Measurements from ENCODE around the gene SLC41A1.
"Not testable (repeated sequence)": the region's sequence is repeated elsewhere in the genome, so short reads cannot be mapped to it uniquely, and the experiment has no call there.

Gene SLC41A1

DNA sequence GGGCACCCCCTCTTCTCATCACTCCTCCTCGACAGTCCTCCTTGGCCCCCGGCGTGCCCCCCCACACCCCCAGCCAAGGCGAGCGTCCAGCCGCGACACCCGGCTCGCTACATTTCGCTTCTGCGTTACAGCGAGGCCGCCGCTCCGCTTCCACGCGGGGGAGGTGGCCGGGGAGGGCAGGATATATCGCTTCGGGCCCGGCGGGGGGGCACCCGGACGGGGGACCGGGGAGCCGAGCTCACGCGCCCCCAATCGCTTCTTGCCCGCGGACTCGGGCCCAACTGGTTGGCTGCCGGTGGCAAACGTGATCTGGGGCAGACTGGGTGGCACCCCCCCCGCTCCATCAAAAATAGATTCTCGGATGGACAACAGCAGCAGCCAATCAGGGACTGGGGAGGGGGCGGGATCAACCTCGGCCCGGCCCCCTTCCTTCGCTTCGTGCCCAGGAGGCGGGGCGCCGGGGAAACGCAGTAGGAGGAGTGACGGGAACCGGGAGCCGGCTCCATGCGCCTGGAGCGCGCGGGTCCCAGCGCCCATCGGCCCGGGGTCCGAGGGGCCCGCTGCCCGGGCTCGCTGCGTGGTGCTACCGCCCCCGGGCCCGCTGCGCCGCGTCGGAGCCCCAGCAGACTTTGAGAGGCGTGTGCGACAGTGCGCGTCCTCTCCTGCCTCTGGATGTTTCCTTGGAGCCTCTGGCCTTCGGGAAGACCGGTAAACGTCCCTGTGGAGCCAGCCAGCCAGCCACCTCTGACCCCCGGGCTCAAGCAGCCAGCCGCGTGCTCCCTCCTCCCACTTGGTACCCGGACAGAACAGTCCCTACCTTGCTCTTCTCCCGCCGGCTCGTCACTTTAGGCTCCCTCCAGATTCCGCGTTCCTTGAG is at the start of gene SLC41A1:
SLC41A1 (minus strand) TSS at position 321 of the 877 bp plus-strand sequence. CDS start 2,757 bp downstream, outside the sequence.
- DNase-seq = peak; percentile 90

DNA sequence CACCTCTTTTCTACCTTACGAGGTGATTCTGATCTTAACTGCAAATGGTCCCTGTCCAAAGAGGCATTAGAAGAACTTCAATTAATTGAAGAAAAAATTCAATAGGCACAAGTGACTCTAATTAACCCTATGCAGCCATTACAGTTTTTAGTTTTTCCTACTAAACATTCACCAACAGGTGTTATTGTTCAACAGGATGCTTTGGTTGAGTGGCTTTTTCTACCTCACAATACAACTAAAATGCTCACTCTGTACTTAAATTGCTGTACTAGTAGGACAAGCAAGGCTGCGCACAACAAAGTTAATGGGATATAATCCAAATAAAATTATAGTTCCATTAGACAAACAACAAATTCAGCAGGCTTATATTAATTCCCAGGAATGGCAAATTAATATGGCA is 48.5 kb upstream of the SLC41A1 start:
- no peak for DNase-seq

DNA sequence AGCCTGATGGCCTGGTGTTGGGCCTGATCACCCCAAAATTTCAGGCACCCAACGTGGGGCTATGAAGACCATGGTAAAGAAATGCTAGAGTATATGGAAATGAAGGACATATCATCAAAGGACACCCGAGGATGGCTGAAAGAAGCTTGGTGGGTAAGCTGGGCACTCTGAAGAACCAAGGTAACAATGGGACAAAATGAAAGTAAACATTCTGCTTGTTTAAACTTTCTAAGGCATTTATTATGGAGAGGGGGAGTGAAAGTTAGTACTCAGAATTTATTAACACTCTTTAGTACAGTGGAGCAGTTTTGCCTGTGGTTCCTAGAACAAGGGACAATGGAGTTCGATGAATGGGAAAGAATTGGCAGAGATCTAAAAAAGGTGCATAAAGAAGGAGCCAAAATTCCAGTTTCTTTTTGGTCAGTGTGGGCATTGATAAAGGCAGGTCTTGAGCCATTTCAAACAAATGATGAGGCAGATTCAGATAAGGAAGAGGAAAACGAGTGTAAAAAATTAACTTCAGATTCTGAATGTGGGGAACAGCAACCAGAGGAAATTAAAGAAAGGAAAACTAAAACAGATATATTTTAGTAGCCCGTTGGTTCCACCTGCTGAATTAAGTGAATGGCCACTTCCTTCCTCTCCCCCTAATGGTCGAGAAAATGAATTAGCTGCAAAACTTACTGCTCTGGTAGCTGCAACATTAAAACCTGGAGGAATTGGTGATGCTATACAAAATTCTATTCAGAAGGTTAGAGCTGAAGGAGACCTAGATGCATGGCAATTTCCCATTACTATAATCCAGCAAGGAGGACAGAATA is 45.4 kb upstream of the SLC41A1 start:
- DNase-seq = no peak

DNA sequence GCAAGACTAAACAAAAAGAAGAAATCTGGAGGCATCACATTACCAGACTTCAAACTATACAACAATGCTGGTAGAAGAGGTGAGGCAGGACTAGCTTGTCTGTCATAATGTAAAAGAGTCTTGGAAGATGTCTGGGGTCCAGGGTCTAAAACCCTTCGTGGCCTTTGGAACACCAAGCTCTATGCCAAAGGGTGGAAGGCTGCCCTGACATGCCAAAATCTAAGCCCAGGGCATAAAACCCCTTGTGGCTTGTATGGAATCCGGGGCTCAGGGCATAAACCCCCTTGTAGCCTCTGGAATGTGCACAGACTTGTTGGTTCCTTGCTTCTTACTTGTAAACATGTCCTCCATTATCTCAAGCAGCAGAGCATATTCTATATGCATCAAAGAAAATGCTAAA is 44.5 kb upstream of the SLC41A1 start:
- DNase-seq = not testable (repeated sequence)

DNA sequence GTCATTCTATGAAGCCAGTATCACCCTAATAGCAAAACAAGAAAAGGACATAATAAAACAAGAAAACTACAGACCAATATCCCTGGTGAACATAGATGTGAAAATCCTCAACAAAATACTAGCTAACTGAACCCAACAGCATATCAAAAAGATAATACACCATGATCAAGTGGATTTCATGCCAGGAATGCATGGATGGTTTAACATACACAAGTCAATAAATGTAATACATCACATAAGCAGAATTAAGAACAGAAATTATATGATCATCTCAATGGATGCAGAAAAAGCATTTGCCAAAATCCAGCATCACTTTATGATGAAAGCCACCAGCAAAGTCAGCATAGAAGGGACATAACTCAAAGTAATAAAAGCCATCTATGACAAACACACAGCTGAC is 43.4 kb upstream of the SLC41A1 start:
- DNase-seq = no peak

DNA sequence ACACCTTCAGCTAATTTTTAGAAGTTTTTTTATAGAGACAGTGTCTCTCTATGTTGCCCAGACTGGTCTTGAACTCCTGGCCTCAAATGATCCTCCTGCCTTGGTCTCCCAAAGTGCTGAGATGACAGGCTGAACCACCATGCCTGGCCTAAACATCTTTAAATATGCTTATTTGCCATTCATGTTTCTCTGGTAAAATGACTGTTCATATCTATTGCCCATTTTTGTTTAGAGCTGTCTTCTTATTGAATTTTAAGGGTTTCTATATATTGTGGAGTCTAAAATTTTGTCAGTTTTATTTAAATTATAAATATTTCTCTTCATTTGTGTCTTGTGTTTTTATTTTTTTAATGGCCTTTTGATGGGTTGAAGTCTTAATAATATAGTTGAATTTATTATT is 40.0 kb upstream of the SLC41A1 start:
- DNase-seq = no peak

DNA sequence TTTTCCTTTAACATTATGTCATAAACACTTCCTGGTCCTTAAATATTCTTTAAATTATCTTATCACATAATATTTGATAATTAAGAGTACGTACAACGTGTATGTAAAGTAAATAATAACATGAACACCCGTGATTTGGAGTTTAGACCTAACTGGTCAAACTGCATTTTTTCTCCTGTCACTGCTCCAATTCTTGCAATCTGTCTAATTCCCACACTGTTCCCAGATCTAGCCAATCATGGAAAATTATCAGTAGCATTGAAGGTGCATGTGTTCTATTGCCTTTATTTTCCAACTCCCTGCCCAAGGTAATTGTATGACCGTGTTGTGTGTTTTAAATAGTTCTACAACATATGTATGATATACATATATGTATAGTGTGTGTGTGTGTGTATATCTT is 39.0 kb upstream of the SLC41A1 start:
- DNase-seq = no peak

DNA sequence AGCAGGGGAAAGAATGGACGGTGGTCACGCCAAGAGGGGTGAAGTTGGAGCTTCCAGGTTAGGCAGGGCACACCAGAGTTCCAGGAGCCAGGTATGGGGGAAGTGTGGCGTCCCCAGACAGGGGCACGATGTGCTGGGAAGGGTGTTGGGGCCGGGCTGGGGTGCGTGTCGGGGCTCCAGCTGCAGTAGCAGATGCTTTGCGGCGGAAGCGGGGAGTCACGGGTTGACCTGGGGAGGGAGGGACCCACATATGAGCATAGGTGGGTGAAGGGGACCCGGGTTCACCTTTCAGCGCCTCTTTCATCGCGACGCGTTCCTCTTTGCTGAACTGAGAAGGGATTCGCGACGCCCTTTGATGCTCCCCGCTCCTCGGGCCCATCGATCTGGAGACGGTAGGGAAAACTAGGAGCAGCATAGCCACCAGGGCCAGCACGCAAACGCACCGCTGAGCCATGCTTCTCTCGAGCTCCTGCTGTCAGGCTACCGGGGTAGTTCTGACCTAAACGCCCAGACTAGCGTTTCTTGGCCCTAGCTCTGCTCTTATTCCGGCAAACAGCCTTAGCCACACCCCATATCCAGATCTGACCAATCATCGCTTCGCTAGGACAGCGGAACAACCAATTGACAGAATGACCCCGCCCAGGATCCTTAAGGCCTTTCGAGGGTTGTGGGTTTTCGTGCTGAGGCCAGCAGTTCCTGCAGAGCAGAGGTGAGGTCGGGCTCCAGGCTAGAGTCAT is 36.8 kb upstream of the SLC41A1 start, which contains the start of gene PM20D1:
PM20D1 (minus strand) TSS at position 514 of the 737 bp plus-strand sequence; CDS start at position 454, 60 bp downstream.
- DNase-seq = peak; percentile 80

DNA sequence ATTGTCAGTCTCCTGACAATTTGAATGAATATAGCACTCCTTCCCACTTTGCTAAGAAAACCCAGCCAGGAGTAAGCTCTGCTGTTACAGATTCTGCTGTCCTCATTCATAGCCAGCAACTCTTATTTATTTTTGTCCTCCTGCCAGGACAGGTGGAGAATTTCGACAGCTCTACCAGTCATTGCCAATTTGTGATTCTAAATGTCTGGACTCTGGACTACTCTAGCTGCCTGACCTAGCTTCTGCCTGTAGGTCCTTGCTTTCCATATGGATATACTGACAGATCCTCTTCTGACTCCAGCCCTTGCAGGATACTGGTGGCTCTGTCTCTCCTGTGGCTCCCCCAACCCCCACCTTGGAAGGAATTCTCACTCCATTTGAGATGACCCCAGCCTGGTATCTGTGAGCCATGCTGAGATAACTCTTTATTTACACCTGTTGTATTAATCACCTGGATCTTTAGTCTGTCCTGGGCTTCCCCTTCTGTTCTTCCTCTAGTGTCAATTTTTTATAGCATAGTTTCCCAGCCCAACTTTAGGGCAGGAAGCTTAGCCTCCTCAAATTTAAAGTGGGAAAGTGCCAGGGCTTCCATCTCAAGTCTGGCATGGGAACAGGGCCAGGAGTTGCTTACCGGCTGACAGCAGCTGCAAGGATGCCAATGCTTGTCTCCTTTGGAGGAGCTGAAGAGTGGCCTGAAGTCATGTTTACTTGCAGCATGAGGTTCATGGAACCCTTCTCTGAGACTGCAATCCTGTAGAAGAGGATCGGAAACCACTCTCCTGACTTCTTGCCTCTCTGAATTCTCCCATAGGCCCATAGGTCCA is 30.2 kb upstream of the SLC41A1 start:
- DNase-seq = no peak

DNA sequence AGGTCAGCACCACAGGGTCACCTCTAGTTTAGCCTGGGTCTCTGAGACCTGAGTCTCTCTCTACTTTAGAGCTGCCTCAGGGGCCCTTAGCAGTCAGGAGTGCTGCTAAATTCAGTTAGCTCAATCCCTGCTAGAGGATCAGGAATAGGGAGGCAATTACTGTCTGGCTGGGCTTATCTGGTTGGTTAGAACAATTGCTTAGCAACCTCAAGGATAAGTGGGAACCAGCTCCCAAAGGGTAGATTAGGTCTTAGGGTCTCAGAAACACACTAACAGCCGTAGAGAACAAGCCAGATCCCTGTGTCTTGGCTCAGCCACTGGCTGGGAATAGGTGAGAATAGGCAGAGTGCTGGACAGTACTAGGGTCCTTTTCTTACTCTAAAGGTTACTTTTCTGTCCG is 29.2 kb upstream of the SLC41A1 start:
- DNase-seq = no peak

DNA sequence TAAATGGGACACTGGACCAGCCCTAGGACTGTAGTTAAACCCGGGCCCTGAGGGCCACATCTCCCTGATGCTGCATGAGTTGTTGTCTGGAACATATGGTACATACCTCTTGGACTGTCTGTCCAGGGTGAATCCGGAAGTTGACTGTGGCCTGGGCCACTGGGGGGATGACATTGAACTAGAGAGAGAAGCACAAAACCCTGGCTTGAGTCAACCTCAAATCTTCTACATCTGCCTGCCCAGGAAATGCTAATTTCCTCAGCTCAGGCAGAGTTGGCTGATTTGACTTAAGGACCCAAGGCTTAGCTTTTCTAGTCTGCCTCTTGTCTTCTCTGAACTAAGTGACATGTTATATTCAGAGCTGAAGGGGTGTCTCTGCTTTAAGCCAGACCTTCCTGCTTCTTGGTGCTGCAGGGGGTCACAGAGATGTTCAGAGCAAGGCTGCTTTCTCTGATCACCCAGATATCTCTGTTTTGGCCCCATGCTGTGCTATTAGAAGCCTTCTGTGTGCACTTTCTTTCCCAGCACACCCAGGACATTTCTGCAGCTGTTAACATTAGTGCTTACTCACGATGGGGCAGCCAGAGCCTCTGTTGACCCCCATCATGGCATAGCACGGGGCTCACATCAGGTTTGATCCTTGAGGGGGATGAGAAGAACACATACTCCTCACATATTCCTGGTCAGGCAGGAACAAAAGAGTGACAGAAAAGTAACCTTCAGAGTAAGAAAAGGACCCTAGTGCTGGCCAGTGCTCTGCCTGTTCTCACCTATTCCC is 27.3 kb upstream of the SLC41A1 start:
- no peak for DNase-seq

DNA sequence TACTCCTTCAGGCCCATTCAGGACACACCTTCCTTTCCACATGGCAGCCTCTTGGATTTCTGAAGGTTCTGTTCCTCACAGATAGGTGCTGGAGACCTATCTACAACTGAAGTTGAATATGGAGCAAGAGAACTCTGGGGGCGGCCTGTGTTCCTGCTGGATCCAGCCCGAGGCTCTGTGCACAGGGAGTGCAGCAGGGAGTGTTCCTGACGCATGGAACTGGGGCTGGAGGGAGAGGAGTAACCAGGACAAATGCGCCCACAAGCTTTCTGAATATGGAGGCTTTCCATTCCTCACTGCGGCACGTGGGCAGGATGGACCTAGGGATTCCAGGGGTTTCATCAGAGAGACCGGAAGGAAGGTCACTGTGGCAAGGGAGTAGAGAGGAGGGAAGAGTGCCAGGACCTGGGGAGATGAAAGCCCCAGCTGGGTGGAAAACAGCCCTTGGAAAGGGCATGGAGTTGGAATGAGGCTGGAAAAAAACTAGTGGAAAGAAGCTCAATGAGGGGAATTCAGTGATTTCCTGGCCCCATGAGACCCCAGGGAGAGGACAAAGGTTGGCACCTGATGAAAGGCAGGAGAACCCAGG is 24.5 kb upstream of the SLC41A1 start:
- no peak for DNase-seq

DNA sequence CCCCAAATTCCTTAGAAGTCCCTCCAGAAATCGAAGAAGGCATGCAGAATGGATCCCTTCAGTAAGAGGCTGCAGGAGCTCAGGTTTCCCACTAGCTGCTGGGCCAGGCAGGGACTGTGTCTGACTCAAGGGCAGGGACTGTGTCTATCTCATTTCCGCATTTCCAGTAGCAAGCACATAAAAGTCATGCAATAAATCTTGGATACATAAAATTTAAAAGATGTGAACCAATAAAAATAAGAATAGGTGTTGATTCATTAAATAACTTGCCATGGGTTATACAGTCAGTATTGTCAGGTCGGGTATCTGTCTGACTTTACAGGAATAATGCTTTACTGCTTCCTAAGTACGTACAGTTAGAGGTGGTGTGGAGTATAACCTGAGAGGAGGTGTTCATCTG is 21.8 kb upstream of the SLC41A1 start:
- DNase-seq = no peak

DNA sequence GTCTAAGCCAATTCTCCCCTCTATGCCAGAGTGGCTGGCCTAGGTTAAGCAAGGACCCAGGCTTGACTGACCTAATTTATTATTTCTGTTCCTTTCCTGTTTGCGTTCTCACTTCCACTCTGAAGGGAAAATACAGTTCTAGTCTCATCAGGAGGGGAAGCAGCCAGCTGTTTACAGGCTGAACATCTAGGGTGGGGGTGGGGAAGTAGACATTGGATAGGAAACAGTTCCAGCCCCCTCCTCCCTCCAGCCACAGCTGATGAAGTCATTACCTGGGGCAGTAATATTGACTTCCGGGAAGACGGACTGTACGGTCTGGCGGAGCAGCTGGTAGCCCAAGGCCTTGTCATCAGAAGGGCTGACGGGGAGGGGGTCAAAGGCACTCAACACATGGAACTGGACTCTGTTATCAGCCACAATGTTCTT is 19.3 kb upstream of the SLC41A1 start:
- no peak for DNase-seq

DNA sequence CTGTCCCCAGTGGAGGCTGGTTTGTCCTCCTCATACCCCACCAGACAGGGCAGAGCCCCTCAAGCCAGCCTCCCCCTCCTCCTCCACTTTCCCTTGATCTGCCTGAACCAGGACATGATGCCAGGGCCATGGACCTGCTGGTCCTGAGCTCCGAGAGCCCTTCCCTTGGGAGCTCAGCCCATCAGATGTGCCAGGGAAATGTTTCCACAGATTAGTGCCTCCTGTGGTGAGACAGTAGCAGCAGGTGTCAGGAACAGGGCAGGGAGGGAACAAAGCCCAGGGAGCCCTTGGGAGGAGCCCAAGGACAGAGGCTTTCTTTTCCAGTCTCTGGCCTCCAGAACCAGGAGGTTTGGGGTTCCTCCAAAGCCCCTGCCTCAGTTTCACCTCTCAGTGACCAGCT is 14.6 kb upstream of the SLC41A1 start:
- DNase-seq = no peak

DNA sequence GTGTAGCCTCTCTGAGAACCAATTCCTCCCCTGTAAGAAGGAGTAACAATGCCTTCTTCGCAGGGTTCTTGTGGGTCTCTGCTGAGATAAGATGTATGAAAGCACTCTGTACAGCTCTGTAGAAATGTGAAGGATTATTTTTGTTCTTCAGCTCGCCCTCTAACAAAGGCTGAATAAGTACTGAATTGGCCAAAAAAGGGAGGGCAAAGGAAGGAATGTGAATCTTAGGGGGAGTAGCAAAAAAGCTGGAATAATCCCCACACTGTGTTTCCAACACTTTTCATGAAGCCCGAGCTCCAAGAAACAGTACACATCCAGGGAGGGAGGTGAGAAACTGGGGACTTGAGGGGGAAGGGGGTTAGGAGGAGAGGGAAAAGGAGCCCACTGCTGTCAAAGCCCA is 14.0 kb upstream of the SLC41A1 start:
- DNase-seq = no peak

DNA sequence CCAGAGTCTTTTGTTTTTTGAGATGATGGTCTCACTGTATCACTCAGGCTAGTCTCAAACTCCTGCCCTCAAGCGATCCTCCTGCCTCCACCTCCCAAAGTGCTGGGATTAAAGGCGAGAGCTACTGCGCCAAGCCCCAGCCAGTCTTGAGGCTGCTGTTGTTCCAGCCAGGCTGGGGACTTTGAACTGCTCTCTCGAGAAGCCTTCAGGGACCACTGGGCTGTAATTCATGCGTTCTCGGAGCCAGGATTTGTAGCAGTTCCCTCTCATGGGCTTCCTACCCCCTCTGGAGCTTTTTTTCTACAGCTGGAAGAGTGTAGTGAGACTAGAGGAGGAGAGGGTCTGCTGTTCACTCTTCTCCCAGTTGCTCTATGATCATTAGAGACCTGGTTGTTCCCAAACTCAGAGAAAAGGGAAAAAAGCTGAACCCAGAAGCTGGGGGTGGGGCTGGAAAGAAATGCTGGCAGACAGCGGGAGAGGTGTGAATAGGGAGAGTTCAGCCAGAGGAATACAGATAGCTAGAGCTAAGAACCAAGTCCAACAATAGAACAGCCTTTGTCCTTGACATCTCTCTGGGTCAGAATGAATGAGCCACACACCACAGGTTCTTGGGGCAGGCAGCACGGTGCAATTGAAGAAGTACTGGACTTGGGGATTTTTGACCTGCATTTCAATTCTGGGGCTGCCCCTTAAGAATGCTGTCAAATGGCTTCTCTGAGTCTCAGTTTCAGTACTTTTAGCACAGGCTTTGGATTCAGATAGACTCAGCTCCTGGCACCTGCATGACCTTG is 13.2 kb upstream of the SLC41A1 start:
- DNase-seq = no peak

DNA sequence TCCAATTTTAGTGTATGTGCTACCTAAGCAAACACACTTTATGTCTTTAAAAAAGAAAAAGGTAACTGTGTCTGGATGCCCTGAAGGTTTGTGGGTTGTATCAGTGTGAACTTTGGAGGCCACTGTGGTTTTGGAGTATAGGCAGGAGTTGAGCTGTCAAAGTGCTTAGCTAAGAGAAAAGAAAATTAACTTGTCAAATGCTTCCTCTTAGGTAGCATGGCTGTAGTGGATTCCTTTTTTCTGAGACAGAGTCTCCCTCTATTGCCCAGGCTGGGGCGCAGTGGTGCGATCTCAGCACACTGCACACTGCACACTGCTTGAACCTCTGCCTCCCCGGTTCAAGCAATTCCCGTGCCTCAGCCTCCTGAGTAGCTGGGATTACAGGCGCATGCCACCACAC is 11.2 kb upstream of the SLC41A1 start:
- no peak for DNase-seq

DNA sequence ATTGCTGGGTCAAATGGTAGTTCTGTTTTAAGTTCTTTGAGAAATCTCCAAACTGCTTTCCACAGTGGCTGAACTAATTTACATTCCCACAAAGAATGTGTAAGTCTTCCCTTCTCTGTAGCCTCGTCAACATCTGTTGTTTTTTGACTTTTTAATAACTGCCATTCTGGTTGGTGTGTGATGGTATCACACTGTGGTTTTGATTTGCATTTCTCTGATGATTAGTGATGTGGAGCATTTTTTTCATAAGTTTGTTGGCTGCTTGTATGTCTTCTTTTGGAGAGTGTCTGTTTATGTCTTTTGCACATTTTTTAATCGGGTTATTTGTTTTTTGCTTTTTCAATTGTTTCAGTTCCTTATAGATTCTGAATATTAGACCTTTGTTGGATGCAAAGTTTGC is 10.3 kb upstream of the SLC41A1 start:
- DNase-seq = not testable (repeated sequence)

DNA sequence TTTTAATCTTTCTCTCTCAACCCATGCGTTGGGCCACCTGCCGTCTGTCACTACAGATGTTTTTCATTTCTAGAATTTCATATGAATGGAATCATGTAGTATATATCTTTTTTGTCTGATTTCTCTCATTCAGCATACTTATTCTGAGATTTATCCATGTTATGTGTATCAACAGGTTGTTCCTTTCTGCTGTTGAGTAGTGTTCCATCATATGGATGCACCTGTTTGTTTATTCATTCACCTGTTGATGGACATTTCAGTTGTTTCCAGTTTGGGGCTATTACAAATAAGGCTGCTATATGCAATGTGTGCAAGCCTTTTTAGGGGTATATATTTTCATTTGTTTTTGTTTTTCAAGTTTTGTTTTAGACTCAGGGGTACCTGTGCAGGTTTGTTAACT is 9.4 kb upstream of the SLC41A1 start:
- no peak for DNase-seq

Data from activated CD8-positive, alpha-beta memory T cell treated with anti-CD3 and anti-CD28 coated beads, Interleukin-2, amount 50 U/mL, for 4 hours (primary cell).